T-helper 1 cell treated with Interleukin-12 subunit alpha and Interleukin-12 subunit beta and Interleukin-4 antibody, amounts not matched to agents 30 μg/mL and 1 μg/mL, for 36 hours (primary cell): ENCODE results near the gene EYS.
"Not testable (repeated sequence)": the region's sequence is repeated elsewhere in the genome, so short reads cannot be mapped to it uniquely, and the experiment has no call there.

Source experiments
- H3K27ac Mint-ChIP-seq: one replicate; pipeline ENCODE4 v1.8.0; 2021; ENCODE audit warnings: mild to moderate bottlenecking, mixed read lengths
- H3K27me3 Mint-ChIP-seq: one replicate; pipeline ENCODE4 v1.8.0; 2021; ENCODE audit warnings: low read depth, mixed read lengths
- H3K36me3 Mint-ChIP-seq: one replicate; pipeline ENCODE4 v1.8.0; 2021; ENCODE audit warnings: low read depth, mixed read lengths
- H3K4me1 Mint-ChIP-seq: one replicate; pipeline ENCODE4 v1.8.0; 2021; ENCODE audit warnings: low read depth, mixed read lengths
- H3K4me3 Mint-ChIP-seq: one replicate; pipeline ENCODE4 v1.8.0; 2021; ENCODE audit warnings: mild to moderate bottlenecking, moderate library complexity, mixed read lengths
- H3K9me3 Mint-ChIP-seq: one replicate; pipeline ENCODE4 v1.8.0; 2021; ENCODE audit warnings: mixed read lengths

EYS gene

DNA sequence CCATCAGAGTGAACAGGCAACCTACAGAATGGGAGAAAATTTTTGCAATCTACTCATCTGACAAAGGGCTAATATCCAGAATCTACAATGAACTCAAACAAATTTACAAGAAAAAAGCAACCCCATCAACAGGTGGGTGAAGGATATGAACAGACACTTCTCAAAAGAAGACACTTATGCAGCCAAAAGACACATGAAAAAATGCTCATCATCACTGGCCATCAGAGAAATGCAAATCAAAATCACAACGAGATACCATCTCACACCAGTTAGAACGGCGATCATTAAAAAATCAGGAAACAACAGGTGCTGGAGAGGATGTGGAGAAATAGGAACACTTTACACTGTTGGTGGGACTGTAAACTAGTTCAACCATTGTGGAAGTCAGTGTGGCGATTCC lies 1773.1 kb downstream of the EYS start:
- not testable (repeated sequence) for H3K4me1 Mint-ChIP-seq, H3K4me3 Mint-ChIP-seq, H3K9me3 Mint-ChIP-seq, H3K27me3 Mint-ChIP-seq, H3K36me3 Mint-ChIP-seq, H3K27ac Mint-ChIP-seq

DNA sequence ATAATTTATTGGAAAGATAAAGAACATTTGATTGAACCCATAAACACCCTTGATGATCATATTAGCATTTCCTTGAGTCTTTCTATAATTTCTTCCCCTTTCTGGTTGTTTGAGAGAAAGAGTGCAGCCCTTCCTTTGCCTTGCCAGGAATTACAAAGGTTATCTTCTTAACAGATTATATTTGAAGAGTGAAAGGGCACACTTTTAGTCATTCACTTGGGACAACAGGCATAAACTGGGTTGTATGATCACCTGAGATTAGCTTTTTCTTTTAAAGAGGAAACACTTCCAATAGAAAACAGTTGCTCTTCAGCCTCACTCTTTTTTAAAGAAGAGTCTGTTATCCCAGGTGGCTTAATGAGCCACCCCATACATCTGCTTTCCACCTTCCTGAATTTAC lies 1776.2 kb downstream of the EYS start:
- no peaks in the 10 kb centered on the region for H3K4me1 Mint-ChIP-seq
- no peaks in the 10 kb centered on the region for H3K36me3 Mint-ChIP-seq
- no peaks in the 10 kb centered on the region for H3K27me3 Mint-ChIP-seq
- H3K27ac Mint-ChIP-seq, result no peak overlapping the region
- H3K9me3 Mint-ChIP-seq, result no peaks in the 10 kb centered on the region
- H3K4me3 Mint-ChIP-seq, result no peak overlapping the region

DNA sequence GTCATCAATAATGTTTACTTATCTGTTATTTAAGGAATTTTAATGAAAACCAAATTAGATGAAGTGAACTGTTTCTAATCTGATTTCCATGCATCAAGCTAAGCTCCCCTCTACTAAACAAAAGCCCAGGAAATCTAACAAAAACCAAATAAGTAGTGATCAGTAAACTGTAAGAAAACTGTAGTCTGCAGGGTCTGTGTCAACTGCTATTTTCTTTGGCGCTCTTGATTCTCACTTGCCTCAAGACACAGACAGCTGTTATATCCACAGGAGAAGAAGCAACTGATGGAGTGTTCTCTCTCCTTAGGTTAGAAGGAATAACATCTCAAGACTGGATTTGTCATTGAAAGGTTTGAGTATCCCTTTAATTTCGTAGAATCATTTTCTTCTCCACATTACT lies 1777.9 kb downstream of the EYS start:
- H3K27ac Mint-ChIP-seq, result no peak overlapping the region
- no peak overlapping the region for H3K4me3 Mint-ChIP-seq
- H3K4me1 Mint-ChIP-seq, result no peaks in the 10 kb centered on the region
- H3K36me3 Mint-ChIP-seq, result no peaks in the 10 kb centered on the region
- no peaks in the 10 kb centered on the region for H3K27me3 Mint-ChIP-seq
- no peaks in the 10 kb centered on the region for H3K9me3 Mint-ChIP-seq

DNA sequence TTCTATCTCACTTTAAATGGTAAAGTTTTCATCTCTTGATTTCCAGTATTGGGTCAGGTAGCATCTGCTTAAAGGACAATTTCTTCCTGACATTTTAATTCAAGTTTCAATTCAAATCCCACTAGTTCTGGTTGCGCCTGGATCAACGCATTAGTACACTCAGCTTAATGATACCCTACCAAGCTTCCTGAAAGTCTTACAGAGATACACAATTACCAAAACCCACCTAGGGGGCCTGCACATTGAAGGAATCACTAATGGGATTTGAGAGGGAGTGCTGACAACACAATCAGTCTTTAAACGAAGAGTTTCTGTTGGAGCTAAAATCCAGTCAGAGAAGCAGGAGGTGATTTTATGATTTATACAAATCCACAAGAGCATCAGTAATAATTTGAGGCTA lies 1778.4 kb downstream of the EYS start:
- Mint-ChIP-seq H3K27ac (no peak overlapping the region), H3K4me1 (no peaks in the 10 kb centered on the region), H3K27me3 (no peaks in the 10 kb centered on the region), H3K36me3 (no peaks in the 10 kb centered on the region), H3K4me3 (no peak overlapping the region), H3K9me3 (no peaks in the 10 kb centered on the region)

DNA sequence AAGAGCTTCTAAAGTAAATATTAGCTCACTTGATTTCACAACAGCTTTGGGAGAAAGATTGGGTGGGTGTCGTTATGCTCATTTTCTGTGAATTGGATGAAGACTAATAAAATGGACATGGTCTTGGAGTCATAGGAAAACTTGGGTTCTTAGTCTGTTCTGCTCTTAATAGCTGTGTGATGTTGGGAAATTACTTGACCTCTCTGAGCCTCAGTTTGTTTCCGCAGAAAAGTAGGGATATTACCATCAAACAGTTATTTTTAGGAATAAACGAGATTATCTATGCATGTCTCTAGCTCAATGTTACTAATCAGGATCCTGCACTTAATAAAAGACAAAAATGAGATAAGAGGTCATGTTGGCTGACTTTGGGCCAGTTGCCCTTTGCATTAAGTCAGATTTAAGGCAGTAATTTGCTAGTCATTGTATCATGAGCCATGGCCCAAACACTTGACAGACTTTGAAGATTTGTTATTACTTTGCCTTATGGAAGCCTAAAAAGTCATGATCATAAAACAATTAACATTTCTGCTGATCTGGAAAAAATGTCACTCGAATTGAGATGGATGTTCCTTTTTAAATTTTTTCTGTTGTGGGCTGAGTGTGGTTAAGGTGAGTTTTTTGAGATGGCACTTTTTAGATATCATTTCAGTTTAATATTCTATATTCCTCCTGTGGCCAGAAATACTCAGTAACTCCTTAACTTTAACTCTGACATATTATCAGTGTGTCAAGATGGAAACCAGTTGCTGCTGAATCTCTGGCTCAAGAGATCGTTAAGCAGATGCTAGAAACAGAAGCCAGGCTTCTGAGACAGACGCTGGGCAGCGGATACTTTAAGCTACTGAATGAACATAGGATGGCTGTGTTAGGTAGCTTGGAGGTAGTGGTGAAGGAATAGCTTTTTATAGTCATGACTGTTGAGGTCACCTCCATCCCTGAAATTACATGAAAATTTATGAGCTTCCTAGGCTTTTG lies 1779.8 kb downstream of the EYS start:
- Mint-ChIP-seq H3K9me3 (no peaks in the 10 kb centered on the region), H3K27ac (no peak overlapping the region), H3K27me3 (no peaks in the 10 kb centered on the region), H3K4me1 (no peaks in the 10 kb centered on the region), H3K4me3 (no peak overlapping the region), H3K36me3 (no peaks in the 10 kb centered on the region)

DNA sequence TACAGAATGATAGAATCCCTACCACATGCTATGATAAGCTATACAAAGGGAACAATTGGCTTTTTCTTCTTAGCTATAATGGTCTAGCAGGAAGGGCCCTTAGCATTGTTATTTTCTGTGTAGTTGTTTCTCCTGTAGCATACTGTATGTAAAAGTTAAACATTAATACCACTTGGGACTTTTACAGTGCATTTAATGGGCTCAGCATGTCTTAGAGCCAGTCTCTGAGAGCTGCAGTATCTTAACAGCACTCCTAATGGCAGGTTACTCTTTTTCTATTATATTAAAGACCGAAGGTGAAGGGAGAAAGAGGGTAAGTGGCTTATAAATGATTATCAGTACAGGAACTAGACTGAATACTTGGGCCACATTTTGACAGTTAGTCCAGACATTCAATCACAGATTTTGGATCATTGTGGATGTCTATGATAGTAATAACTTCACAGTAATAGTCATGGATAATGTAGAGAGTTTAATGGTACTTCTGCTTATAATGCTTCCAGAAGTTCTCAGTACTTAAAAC lies 1780.7 kb downstream of the EYS start:
- no peaks in the 10 kb centered on the region for H3K9me3 Mint-ChIP-seq

DNA sequence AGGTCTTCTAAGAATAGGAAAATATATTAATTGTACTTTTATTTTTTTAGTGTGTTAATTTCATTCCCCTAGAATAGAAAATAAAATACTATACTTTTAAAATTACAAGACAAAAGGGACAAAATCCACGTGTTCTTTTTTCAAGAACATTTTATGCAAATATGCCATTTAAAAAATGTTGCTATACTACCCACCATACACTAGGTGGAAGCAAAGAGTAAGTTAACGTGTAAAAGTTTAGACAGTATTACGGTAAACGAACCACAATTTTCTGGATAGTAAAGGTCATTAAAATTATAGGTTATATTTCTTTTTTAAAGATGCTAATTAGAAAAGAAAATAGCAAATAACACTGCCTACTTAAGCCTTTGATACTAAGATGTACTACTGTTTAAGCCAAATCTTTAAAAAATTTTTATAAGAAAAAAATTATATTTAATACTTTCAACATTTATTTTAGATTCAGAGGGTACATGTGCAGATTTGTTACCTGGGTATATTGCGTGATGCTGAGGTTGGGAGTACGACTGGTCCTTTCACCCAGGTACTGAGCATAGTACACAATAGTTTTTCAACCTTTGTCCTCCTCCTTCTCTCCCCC lies 1783.8 kb downstream of the EYS start:
- Mint-ChIP-seq H3K4me3 (no peak overlapping the region), H3K36me3 (no peaks in the 10 kb centered on the region), H3K27me3 (no peaks in the 10 kb centered on the region), H3K9me3 (no peaks in the 10 kb centered on the region), H3K27ac (no peak overlapping the region), H3K4me1 (no peaks in the 10 kb centered on the region)

More for the DNA sequence above, 1780.7 kb downstream of the EYS start:
- H3K4me3 Mint-ChIP-seq, result no peak overlapping the region
- no peaks in the 10 kb centered on the region for H3K36me3 Mint-ChIP-seq
- no peaks in the 10 kb centered on the region for H3K4me1 Mint-ChIP-seq
- H3K27me3 Mint-ChIP-seq, result no peaks in the 10 kb centered on the region
- no peak overlapping the region for H3K27ac Mint-ChIP-seq

DNA sequence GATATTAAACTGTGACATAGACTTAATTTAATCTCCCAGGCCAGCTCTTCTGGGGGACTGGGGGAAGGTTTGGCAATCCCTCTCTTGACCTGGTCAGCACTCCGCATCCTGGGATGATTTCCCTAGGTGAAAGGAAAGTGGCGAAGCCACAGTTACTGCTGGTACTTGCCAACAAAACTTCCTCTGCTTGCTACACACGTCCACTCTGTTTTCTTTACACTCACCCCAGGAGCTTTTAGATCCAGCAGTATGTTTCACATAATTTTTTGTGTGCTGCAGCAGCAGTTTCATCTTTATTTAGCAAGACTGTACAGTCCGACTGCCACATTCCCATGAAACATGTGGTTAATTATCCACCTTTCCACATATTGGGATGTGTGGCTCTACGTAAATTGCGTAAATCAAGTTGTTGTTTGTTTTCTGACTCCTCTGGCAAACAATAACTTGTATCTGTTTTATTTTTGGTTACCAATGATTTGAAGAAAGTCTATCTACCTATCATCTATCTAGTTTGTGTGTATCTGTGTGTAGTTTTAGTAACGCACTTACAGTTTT lies 1787.4 kb downstream of the EYS start:
- Mint-ChIP-seq H3K4me1 (no peaks in the 10 kb centered on the region), H3K27ac (no peak overlapping the region), H3K27me3 (no peaks in the 10 kb centered on the region), H3K4me3 (no peak overlapping the region), H3K36me3 (no peaks in the 10 kb centered on the region), H3K9me3 (no peaks in the 10 kb centered on the region)

DNA sequence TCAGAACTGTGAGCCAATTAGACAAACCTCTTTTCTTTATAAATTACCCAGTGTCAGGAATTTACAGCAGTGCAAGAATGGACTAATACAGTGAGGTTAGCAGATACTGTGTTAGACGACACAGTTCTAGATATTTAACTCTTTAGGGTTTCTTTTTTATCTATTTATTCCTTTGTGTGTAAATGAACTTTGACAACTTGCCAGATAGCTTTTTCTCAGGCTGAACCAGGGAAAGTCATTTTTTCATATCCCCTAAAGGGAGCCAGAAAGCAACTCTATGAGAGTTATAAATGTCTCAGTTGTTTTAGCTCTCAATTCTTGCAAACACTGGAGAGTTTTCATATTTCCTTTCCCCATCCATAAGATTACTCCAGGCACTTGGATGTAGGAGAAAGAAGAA lies 1794.1 kb downstream of the EYS start:
- no peaks in the 10 kb centered on the region for H3K36me3 Mint-ChIP-seq
- no peaks in the 10 kb centered on the region for H3K9me3 Mint-ChIP-seq
- H3K4me1 Mint-ChIP-seq, result no peaks in the 10 kb centered on the region
- no peaks in the 10 kb centered on the region for H3K27me3 Mint-ChIP-seq
- no peak overlapping the region for H3K4me3 Mint-ChIP-seq
- no peak overlapping the region for H3K27ac Mint-ChIP-seq

DNA sequence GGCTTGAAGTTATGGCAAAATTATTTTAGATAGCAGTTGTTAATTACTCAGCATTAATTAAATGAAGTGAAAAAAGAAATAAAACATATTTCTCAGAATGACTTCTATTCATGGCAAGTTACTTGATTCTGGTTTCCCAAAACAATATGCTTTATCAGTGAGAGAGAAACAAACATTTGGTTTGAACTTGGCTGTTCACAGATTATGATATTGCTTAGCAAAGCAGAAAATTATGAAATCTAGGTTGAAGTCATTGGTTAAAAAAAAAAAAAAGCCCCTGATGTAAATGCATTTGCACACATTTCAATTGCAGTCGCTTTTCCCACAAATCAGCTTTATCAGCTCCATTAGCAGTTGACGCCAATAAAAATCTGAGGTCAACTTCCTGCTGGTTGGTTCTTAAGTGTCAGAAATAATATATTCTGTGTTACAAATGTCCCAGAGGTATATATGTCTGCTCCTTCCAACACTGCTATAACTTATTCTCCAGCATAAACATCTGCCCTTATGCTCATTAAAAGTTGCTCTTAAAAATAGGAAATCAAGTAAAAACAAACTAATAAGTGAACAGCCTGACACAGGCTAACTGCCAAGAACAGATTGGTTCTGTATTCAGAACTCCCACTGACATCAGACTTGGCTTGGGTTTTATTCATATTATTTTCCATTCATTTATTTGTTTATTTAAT lies 1796.0 kb downstream of the EYS start:
- Mint-ChIP-seq H3K27me3 (no peaks in the 10 kb centered on the region), H3K36me3 (no peaks in the 10 kb centered on the region), H3K9me3 (no peaks in the 10 kb centered on the region), H3K27ac (no peak overlapping the region), H3K4me1 (no peaks in the 10 kb centered on the region), H3K4me3 (no peak overlapping the region)

DNA sequence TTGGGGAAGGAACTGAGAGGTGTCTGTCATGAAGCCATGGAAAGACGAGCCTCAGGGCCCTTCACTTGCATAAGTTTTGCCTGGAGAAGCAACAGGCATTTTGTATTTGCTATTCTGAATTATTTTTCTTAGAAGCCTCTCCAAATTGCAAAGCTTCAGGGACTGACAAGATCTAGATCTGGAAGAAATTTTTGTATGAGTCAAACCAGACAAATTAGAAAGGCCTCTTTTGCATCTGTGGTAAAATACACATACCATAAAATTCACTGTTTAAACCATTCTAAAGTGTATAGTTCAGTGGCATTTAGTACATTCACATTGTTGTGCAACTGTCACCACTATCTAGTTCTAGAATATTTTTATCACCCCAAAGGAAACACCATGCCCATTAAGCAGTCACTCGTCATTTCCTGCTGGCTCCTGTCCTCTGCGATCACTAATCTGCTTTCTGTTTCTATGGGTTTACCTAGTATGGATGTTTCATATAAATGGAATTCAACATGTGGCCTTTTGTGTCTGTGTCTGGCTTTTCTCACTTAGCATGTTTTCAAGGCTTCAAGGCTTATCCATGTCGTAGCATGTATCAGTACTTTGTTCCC lies 1802.3 kb downstream of the EYS start:
- H3K9me3 Mint-ChIP-seq, result no peaks in the 10 kb centered on the region
- H3K4me3 Mint-ChIP-seq, result no peak overlapping the region
- no peaks in the 10 kb centered on the region for H3K36me3 Mint-ChIP-seq
- no peaks in the 10 kb centered on the region for H3K4me1 Mint-ChIP-seq
- H3K27me3 Mint-ChIP-seq, result no peaks in the 10 kb centered on the region
- no peak overlapping the region for H3K27ac Mint-ChIP-seq

DNA sequence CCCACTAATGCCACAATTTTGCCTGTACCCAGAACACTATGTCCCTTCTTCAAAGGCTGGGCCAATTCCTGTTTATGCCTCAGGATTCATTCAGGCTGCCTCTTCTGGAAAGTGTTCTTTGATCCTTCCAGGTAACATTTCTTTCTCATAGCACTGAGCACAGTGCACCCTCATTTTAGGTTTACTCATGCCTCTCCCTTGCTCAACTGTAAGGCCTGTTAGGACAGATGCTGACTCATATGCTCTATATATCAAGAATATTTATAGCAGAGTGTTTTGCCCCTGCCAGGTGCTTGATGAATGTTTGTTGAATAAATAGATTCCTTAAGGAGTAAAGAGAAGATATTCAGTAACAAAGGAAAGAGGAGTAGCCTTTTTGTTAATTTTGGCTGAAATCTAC lies 1807.5 kb downstream of the EYS start:
- H3K4me3 Mint-ChIP-seq, result no peak overlapping the region
- H3K9me3 Mint-ChIP-seq, result no peaks in the 10 kb centered on the region
- no peak overlapping the region for H3K27ac Mint-ChIP-seq
- no peaks in the 10 kb centered on the region for H3K36me3 Mint-ChIP-seq
- no peaks in the 10 kb centered on the region for H3K27me3 Mint-ChIP-seq
- H3K4me1 Mint-ChIP-seq, result no peaks in the 10 kb centered on the region

DNA sequence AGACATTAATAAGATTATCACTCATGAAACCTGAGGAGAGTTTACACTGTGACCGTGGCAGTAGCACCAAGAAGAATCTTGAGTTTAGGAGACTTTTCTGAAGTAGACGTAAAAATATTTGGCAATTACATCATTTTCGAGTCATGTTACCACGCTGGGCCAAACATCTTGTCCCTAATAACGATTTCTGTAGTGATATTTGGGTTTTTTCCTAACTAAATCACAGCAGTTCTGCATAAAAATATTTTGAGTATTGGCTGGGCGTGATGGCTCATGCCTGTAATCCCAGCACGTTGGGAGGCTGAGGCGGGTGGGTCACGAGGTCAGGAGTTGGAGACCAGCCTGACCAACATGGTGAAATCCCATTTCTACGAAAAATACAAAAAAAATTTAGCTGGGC lies 1809.1 kb downstream of the EYS start:
- H3K27ac Mint-ChIP-seq, result no peak overlapping the region
- no peak overlapping the region for H3K4me3 Mint-ChIP-seq
- no peaks in the 10 kb centered on the region for H3K9me3 Mint-ChIP-seq
- no peaks in the 10 kb centered on the region for H3K27me3 Mint-ChIP-seq
- no peaks in the 10 kb centered on the region for H3K4me1 Mint-ChIP-seq
- H3K36me3 Mint-ChIP-seq, result no peaks in the 10 kb centered on the region

DNA sequence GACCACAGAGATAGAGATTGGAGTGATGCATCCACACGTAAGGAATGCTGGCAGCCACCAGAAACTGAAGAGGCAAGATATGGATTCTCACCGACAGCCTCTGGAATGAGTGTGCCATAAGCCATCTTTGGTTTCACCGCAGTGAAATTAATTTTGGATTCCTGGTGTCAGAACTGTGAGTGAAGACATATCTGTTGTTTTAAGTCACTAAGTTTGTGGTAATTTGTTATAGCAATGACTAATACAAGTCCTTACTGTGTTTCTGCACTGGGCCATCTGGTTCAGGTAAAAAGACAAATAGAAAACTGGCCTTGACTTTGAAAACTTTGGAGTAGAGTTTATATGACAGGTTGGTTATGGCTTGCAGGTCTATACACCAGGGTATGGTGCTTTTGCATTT lies 1809.6 kb downstream of the EYS start:
- Mint-ChIP-seq H3K4me3 (no peak overlapping the region), H3K9me3 (no peaks in the 10 kb centered on the region), H3K4me1 (no peaks in the 10 kb centered on the region), H3K27ac (no peak overlapping the region), H3K36me3 (no peaks in the 10 kb centered on the region), H3K27me3 (no peaks in the 10 kb centered on the region)
